ENCODE results near the gene FGF14.

- TF ChIP-seq, protein P1, sequence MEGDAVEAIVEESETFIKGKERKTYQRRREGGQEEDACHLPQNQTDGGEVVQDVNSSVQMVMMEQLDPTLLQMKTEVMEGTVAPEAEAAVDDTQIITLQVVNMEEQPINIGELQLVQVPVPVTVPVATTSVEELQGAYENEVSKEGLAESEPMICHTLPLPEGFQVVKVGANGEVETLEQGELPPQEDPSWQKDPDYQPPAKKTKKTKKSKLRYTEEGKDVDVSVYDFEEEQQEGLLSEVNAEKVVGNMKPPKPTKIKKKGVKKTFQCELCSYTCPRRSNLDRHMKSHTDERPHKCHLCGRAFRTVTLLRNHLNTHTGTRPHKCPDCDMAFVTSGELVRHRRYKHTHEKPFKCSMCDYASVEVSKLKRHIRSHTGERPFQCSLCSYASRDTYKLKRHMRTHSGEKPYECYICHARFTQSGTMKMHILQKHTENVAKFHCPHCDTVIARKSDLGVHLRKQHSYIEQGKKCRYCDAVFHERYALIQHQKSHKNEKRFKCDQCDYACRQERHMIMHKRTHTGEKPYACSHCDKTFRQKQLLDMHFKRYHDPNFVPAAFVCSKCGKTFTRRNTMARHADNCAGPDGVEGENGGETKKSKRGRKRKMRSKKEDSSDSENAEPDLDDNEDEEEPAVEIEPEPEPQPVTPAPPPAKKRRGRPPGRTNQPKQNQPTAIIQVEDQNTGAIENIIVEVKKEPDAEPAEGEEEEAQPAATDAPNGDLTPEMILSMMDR (conservative IDR thresholded peaks at IDR 0.05; ENCODE audit: low read depth in 2 of 2) = no peak
- TF ChIP-seq REST (IDR thresholded peaks at IDR 0.05; ENCODE audit: unreplicated experiment) (no peak), EZH2 (IDR thresholded peaks at IDR 0.05; ENCODE audit: low read depth, unreplicated experiment) (no peak), CREB1 (CRISPR knock-in tag; IDR thresholded peaks at IDR 0.05; ENCODE audit: low read depth) (no peak), POLR2AphosphoS5 (IDR thresholded peaks at IDR 0.05; ENCODE audit: low read depth) (no peak), JUNB (IDR thresholded peaks at IDR 0.05; ENCODE audit: unreplicated experiment) (no peak), NANOG (IDR thresholded peaks at IDR 0.05; ENCODE audit: borderline replicate concordance) (no peak), EZH2phosphoT487 (IDR thresholded peaks at IDR 0.05; ENCODE audit: unreplicated experiment) (no peak), ZNF114 (CRISPR knock-in tag; IDR thresholded peaks at IDR 0.05) (no peak), STAT1 (IDR thresholded peaks at IDR 0.05; ENCODE audit: unreplicated experiment) (no peak), ZNF331 (CRISPR knock-in tag; IDR thresholded peaks at IDR 0.05; ENCODE audit: low read depth) (no peak), ETS1 (IDR thresholded peaks at IDR 0.05) (no peak)
Observed at GRCh38 chr13:102234618-102235017, 167.2 kb downstream of the FGF14 start.

Measured in GM23338 (cell line).